Liver (tissue), 9 donors: ENCODE data around the gene LPP. TPM values are rescaled to one million over a fixed set of nuclear protein-coding genes. Genes with fewer than 3 reads are reported as not detected.

Experiments
- DNase-seq: peaks from one replicate; pipeline ENCODE4 v3.0.0-alpha.2; 2017; ENCODE audit warnings: low spot score
- H3K27ac ChIP-seq, 2 donors: one replicate each; pipeline ENCODE4 v1.7.0; 2013; ENCODE audit warnings: inconsistent platforms in 2 of 2, low read length in 2 of 2, control low read depth in 1 of 2, low read depth in 1 of 2, mild to moderate bottlenecking in 1 of 2
- H3K27me3 ChIP-seq, 4 donors: one replicate each; pipeline versions ENCODE4 v1.6.1 to v1.7.0; 2013; ENCODE audit warnings: low read length in 3 of 4, inconsistent platforms in 1 of 4, mild to moderate bottlenecking in 1 of 4, moderate library complexity in 1 of 4; ENCODE audit not compliant: control insufficient read depth in 4 of 4, insufficient read depth in 4 of 4
- H3K36me3 ChIP-seq, 4 donors: one replicate each; pipeline versions ENCODE4 v1.6.1 to v1.7.0; 2013; ENCODE audit warnings: low read length in 3 of 4, mild to moderate bottlenecking in 3 of 4, low read depth in 1 of 4, moderate library complexity in 1 of 4; ENCODE audit not compliant: control insufficient read depth in 4 of 4, insufficient read depth in 3 of 4
- H3K4me1 ChIP-seq, 4 donors: one replicate each; pipeline versions ENCODE4 v1.6.1 to v1.7.0; 2013; ENCODE audit warnings: low read length in 3 of 4, mild to moderate bottlenecking in 3 of 4, moderate library complexity in 1 of 4; ENCODE audit not compliant: control insufficient read depth in 4 of 4, insufficient read depth in 4 of 4
- H3K4me3 ChIP-seq, 3 donors: one replicate each; pipeline versions ENCODE4 v1.6.1 to v1.7.0; 2013; ENCODE audit warnings: low read length in 3 of 3, control low read depth in 1 of 3, low read depth in 1 of 3, mild to moderate bottlenecking in 1 of 3
- H3K9ac ChIP-seq, 2 donors: one replicate each; pipeline ENCODE4 v1.7.0; 2013; ENCODE audit warnings: low read length in 2 of 2, mild to moderate bottlenecking in 2 of 2, moderate library complexity in 2 of 2, control low read depth in 1 of 2, low read depth in 1 of 2
- H3K9me3 ChIP-seq, 4 donors: one replicate each; pipeline versions ENCODE4 v1.6.1 to v1.7.0; 2013; ENCODE audit warnings: low read length in 3 of 4; ENCODE audit not compliant: control insufficient read depth in 4 of 4
- EGR1 ChIP-seq, 2 donors: IDR thresholded peaks; 2 replicates each; pipeline ENCODE4 v1.6.1; 2016 to 2018; ENCODE audit warnings: antibody characterized with exemption in 2 of 2, low read depth in 2 of 2
- FOXA2 ChIP-seq: IDR thresholded peaks from 2 replicates; pipeline ENCODE4 v1.6.1; 2016; ENCODE audit warnings: antibody characterized with exemption
- HNF4A ChIP-seq, 2 donors: conservative IDR thresholded peaks; 2 replicates each; pipeline ENCODE4 v1.6.1; 2016; ENCODE audit warnings: antibody characterized with exemption in 2 of 2, mild to moderate bottlenecking in 2 of 2
- HNF4G ChIP-seq: IDR thresholded peaks from 2 replicates; pipeline ENCODE4 v1.6.1; 2016; ENCODE audit warnings: antibody characterized with exemption
- JUND ChIP-seq, 2 donors: IDR thresholded peaks; 2 replicates each; pipeline ENCODE4 v1.6.1; 2016; ENCODE audit warnings: antibody characterized with exemption in 2 of 2
- MAX ChIP-seq: IDR thresholded peaks from 2 replicates; pipeline ENCODE4 v1.6.1; 2016; ENCODE audit warnings: antibody characterized with exemption
- RXRA ChIP-seq, 2 donors: IDR thresholded peaks; 2 replicates each; pipeline ENCODE4 v1.6.1; 2017 to 2018; ENCODE audit warnings: antibody characterized with exemption in 2 of 2, mild to moderate bottlenecking in 1 of 2
- SP1 ChIP-seq: IDR thresholded peaks from 2 replicates; pipeline ENCODE4 v1.6.1; 2018; ENCODE audit warnings: antibody characterized with exemption, mild to moderate bottlenecking
- YY1 ChIP-seq: IDR thresholded peaks from 2 replicates; pipeline ENCODE4 v1.6.1; 2016; ENCODE audit warnings: antibody characterized with exemption, mild to moderate bottlenecking
- ZBTB33 ChIP-seq: IDR thresholded peaks from 2 replicates; pipeline ENCODE4 v1.6.1; 2016; ENCODE audit warnings: antibody characterized with exemption
- WGBS: extraction: QIAGEN DNeasy Blood & Tissue Kit; methylation state at CpG from one replicate; pipeline ENCODE4 v1.1.7; 2013; 5-methylcytosine and 5-hydroxymethylcytosine counted together
- polyA plus RNA-seq, 2 donors: library from polyadenylated mRNA; stranded (reverse) in 1 of 2; unstranded in 1 of 2; fragments of 200-250 nt in 1 of 2; fragments of >200 nt in 1 of 2; fragmentation: Nextera tagmentation in 1 of 2; extraction: Ambion mirVana in 1 of 2; gene quantifications; one replicate each; pipeline versions ENCODE4 v1.2.1 to v1.2.3, GENCODE V29; 2013 to 2015
- total RNA-seq, 2 donors: library from RNA; depleted of rRNA; stranded (reverse); fragments of >200 nt; gene quantifications; one replicate each; pipeline ENCODE4 v1.2.3, GENCODE V29; 2014
- TF ChIP-seq, protein P1 (sequence below): IDR thresholded peaks from 2 replicates; pipeline ENCODE4 v1.6.1; 2016; ENCODE audit warnings: antibody characterized with exemption, mild to moderate bottlenecking
- TF ChIP-seq, protein P2 (sequence below): fragments of 150-350 bp; IDR thresholded peaks from 2 replicates; pipeline ENCODE4 v1.5.1; 2017; ENCODE audit warnings: improper control_type of control experiment, low read depth, low read length; ENCODE audit not compliant: missing input control
- donor health status: healthy.
- donor health status: healthy.
- donor health status: healthy.
- donor health status: healthy.
- donor health status: healthy.

Gene LPP
- total and polyA plus RNA-seq, 4 donors = 3.3 to 53.7 (median 28.2) TPM

- 89% methylated on average over 5 of the region's 5 CpGs for WGBS
- no peak for DNase-seq
- H3K27me3 ChIP-seq = no peaks in the 10 kb centered on the region
- H3K4me1 ChIP-seq = peaks cover 0 to 11% (median 9%) of the 10 kb centered on the region in 4 donors
- no peaks in the 10 kb centered on the region for H3K9me3 ChIP-seq
- no peaks in the 10 kb centered on the region for H3K36me3 ChIP-seq
- TF ChIP-seq, protein P1, sequence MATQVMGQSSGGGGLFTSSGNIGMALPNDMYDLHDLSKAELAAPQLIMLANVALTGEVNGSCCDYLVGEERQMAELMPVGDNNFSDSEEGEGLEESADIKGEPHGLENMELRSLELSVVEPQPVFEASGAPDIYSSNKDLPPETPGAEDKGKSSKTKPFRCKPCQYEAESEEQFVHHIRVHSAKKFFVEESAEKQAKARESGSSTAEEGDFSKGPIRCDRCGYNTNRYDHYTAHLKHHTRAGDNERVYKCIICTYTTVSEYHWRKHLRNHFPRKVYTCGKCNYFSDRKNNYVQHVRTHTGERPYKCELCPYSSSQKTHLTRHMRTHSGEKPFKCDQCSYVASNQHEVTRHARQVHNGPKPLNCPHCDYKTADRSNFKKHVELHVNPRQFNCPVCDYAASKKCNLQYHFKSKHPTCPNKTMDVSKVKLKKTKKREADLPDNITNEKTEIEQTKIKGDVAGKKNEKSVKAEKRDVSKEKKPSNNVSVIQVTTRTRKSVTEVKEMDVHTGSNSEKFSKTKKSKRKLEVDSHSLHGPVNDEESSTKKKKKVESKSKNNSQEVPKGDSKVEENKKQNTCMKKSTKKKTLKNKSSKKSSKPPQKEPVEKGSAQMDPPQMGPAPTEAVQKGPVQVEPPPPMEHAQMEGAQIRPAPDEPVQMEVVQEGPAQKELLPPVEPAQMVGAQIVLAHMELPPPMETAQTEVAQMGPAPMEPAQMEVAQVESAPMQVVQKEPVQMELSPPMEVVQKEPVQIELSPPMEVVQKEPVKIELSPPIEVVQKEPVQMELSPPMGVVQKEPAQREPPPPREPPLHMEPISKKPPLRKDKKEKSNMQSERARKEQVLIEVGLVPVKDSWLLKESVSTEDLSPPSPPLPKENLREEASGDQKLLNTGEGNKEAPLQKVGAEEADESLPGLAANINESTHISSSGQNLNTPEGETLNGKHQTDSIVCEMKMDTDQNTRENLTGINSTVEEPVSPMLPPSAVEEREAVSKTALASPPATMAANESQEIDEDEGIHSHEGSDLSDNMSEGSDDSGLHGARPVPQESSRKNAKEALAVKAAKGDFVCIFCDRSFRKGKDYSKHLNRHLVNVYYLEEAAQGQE = no peak
- TF ChIP-seq FOXA2 (no peak), HNF4A (conservative IDR thresholded peaks at IDR 0.05) (no peak), HNF4G (no peak)
- H3K27ac ChIP-seq = no peak overlapping the region
- no peak overlapping the region for H3K9ac ChIP-seq
- no peak overlapping the region for H3K4me3 ChIP-seq
Measured at GRCh38 chr3:188219147-188219546, 65.2 kb downstream of the LPP start.

- no peak overlapping the region for H3K9ac ChIP-seq
- WGBS = 95% methylated on average over 6 of the region's 6 CpGs
- no peak overlapping the region for H3K4me3 ChIP-seq
- no peaks in the 10 kb centered on the region for H3K9me3 ChIP-seq
- TF ChIP-seq EGR1 (IDR thresholded peaks at IDR 0.05; ENCODE audit: low read depth in 2 of 2) = no peak
- no peak for TF ChIP-seq FOXA2
- no peak for TF ChIP-seq ZBTB33
- no peak for TF ChIP-seq MAX
- TF ChIP-seq, protein P2, sequence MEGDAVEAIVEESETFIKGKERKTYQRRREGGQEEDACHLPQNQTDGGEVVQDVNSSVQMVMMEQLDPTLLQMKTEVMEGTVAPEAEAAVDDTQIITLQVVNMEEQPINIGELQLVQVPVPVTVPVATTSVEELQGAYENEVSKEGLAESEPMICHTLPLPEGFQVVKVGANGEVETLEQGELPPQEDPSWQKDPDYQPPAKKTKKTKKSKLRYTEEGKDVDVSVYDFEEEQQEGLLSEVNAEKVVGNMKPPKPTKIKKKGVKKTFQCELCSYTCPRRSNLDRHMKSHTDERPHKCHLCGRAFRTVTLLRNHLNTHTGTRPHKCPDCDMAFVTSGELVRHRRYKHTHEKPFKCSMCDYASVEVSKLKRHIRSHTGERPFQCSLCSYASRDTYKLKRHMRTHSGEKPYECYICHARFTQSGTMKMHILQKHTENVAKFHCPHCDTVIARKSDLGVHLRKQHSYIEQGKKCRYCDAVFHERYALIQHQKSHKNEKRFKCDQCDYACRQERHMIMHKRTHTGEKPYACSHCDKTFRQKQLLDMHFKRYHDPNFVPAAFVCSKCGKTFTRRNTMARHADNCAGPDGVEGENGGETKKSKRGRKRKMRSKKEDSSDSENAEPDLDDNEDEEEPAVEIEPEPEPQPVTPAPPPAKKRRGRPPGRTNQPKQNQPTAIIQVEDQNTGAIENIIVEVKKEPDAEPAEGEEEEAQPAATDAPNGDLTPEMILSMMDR = no peak
- no peak for TF ChIP-seq SP1
- TF ChIP-seq, protein P1 = no peak
- TF ChIP-seq HNF4G = no peak
- TF ChIP-seq RXRA (IDR thresholded peaks at IDR 0.05) = no peak
- TF ChIP-seq JUND (IDR thresholded peaks at IDR 0.05) = no peak
- TF ChIP-seq YY1 = no peak
- H3K27me3 ChIP-seq = no peaks in the 10 kb centered on the region
- no peaks in the 10 kb centered on the region for H3K36me3 ChIP-seq
- H3K27ac ChIP-seq = no peak overlapping the region
- no peak for DNase-seq
- H3K4me1 ChIP-seq = peaks cover 0 to 11% (median 9%) of the 10 kb centered on the region in 4 donors
Measured at GRCh38 chr3:188220097-188220788, 66.3 kb downstream of the LPP start.
